GM12892 (cell line): ENCODE data around the gene ARPC1B.
A peak's percentile ranks its signal among the peaks of the same experiment; 100 is the strongest.

Source experiments
- POLR2A ChIP-seq: IDR thresholded peaks from 2 replicates; pipeline ENCODE4 v1.6.1; 2011; ENCODE audit warnings: low read depth, low read length, control low read depth
- TAF1 ChIP-seq: IDR thresholded peaks from 2 replicates; pipeline ENCODE4 v1.6.1; 2011; ENCODE audit warnings: low read depth, mild to moderate bottlenecking, control low read depth, low read length, borderline replicate concordance

DNA sequence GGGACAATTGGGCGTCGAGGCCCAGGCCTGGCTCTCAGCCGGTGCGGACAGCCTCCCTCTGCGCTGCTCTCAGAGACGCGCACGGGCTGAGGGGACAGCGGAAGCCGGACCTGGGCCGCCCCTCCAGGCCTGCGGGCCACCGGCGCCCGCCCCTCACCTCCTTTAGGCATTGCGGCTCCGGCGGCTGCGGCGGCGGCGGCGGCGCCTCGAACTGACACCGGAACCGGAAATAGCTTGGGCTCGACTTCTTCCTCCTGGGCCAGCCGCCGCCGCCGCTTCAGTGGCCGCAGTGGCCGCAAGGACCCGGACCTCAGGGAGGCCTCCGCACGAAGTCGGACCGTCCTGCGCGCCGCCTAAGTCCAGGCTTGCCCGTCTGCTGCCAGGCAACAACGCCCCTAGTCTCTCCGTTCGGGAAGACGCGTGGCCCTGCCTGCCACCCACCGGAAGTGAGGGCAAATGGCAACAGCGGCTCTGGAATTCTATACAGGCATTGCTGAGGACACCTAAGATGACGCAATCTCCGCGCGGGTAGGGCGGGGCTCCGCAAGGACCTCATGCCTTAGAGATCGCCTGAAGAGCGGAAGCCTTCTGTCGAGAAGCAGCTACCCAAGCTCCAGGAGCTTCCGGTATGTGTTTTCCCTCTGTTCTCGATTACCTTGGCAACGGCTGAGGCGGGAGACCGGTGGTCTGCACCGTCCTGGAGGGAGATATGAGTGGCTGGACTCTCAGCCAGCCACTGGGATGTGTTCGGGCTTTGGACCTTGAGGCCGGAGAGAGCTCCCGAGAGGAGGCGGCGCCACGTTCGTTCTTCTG lies 34.1 kb downstream of the ARPC1B start, which contains the start of the genes BUD31 and PDAP1:
- TF ChIP-seq TAF1 (peak; percentile 91), POLR2A (peak; percentile 98)
